NCI-H2227 (cell line): ENCODE results near the gene FAM78A.

Source experiments
- DNase-seq: peaks from one replicate; lab custom pipeline; 2025; ENCODE audit not compliant: unreplicated experiment; lab: John Stamatoyannopoulos, UW

The FAM78A gene

DNA sequence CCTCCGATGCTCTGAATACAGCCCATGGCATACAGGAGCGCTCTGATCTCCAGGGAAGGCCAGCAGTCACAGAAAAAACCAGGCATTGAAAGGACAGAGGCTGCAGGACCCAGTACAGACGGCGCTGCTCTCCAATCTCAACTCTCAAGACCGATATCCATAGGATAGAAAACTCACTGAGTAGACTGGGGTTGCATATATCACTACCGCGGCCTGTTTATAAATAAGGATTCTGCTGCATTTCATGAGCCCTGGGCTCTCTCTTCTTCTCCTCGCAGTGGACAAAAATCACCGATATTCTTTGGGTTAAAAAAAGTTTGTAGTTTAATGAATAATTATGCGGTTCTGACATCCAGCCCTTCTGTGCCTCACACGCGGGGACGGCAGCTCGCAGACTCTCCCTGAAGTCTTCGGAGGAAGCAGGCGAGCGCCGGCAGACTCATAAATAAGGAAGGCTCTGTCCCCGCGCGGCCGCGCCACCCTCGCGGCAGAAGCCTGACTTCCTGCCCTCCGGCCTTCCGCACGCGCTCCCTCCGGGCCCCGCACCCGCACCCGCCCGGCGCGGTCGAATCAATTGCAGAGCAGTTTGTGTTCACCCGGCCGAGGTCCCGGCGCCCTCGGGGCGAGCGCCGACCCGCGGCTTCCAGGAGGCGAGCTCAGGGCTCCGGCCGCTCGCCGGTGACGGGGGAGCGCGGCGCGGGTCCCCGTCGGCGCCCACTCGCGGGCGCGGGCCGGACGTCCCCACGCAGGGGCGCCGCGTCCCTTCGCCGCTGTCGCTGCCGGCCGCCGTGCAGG lies at the start of gene FAM78A:
Gene FAM78A, minus strand, starts transcription at position 417 of the 795 bp plus-strand sequence. Its CDS starts 331 bp downstream, at position 86.
- DNase-seq, result peak; percentile 4

DNA sequence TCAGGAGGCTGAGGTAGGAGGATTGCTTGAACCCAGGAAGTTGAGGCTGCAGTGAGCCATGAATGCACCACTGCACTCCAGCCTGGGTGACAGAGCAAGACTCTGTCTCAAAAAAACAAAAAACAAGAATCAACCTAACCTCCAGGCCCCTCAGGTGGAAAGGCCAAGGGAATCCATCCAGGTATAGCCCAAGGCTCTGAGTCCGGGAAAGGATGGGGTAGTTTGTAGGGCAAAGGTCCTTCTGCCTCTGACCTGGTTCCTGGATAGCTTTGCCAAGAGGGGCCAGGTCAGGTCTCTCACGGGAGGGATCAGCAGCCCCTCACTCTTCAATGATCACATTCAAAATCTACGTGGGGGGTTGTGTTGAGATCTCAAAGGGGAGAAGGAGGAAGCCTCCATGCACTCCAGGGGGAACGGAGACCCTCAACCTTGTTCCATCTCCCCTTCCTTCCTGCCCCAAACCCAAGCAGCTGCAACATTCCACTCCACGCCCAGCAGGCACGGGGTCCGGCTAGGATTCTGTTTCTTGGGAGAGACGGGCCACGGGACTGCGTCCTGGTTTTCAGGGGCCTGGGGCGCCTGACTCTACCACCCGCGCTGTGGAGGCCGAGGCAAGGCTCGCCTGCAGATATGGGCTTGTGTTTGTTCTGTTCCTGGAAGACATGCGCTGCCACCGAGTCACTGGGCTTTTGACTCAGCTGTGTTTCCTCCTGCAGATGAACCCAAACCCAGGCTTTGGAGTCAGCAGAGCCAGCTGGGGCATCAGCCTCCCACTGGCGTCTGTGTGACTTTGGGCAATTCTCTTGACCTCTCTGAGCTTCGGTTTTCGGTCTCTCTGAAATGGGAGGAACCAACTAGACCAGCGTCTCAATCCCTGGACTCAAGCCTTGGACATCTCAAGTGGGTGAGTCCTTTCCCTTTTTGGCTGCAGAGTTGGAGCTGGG lies 48.7 kb upstream of the FAM78A start:
- DNase-seq, result no peak

GRCh38 chr9:131323629-131324028 lies 47.3 kb upstream of the FAM78A start:
- DNase-seq, result no peak

DNA sequence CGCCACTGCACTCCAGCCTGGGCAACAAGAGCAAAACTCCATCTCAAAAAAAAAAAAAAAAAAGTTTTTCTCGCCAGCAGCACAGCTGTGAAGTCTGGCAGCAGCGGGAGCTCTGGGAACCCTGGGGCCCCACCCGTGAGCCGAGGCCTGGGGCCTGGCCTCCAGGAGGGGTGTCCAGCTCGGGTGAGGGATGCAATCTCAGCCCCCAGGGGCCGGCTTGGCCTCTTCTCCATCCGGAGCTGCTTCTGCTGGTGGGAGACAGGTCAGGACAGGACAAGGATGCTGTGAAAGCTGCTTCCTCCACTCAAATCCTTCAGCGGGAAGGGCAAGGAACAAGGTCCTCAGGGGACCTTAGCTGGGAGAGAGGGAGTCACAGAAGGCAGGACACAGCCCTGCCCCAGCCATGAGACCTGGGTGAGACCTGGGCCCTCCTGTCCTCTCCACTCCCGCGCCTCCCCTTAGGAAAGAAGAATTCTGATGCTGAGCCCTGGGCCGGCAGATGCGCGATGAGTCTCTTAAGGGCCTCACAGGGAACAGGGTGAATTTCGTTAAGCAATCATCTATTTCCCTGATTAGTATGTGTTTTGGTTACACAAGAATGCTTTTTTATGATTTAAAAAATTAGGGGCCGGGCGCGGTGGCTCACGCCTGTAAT lies 43.8 kb upstream of the FAM78A start:
- DNase-seq, result no peak

DNA sequence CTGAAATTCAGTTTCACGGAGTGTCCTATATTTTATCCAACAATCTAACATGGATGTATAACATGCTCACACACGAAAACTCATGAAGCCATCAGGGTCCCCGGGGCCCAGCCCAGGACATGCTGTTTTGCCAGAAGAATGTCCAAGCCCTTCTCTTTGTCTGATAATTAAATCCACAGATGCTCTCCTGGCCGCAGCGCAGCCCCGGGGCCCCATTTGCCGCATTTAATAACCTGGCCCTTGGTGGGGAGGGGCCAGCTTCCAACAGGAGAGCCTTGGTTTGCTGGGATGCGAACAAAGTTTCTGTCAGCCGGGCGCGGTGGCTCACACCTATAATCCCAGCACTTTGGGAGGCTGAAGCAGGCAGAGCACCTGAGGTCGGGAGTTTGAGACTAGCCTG lies 43.2 kb upstream of the FAM78A start:
- DNase-seq, result no peak

DNA sequence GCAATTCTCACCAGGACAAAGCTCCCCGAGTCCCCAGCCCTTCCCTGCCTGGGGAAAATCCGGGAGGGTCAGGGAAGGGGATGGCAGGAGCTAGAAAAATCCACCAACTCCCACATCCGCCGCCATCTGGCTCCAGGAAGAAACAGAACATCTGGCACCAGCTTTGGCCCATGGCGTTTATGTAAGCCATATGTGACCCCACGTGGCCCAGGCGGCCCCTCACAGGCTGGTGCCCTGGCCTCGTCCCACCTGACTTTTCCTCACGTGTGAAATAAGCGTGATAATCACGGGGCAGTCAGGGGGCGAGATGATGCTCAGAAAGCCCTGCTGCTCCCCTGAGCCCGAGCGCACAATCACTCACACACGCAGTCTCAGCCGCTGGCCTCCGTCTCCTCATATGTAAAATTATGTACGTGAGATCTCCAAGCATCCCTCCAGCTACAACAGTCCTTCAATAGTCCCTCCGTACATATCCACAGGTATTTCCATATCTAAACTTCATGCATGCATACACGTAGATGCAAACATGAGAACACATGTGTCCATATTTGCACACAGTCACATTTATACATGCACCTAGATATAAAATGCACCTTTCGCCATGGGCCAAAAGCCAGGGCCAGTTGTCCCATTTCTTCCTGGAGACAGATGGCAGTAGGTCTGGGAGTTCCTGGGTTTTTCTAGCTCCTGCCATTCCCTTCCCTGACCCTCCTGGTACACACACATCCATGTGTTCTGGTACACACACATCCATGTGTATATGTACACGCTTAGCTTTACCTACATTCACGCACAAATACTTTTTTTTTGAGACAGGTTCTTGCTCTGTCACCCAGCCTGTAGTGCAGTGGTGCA lies 42.1 kb upstream of the FAM78A start:
- no peak for DNase-seq

DNA sequence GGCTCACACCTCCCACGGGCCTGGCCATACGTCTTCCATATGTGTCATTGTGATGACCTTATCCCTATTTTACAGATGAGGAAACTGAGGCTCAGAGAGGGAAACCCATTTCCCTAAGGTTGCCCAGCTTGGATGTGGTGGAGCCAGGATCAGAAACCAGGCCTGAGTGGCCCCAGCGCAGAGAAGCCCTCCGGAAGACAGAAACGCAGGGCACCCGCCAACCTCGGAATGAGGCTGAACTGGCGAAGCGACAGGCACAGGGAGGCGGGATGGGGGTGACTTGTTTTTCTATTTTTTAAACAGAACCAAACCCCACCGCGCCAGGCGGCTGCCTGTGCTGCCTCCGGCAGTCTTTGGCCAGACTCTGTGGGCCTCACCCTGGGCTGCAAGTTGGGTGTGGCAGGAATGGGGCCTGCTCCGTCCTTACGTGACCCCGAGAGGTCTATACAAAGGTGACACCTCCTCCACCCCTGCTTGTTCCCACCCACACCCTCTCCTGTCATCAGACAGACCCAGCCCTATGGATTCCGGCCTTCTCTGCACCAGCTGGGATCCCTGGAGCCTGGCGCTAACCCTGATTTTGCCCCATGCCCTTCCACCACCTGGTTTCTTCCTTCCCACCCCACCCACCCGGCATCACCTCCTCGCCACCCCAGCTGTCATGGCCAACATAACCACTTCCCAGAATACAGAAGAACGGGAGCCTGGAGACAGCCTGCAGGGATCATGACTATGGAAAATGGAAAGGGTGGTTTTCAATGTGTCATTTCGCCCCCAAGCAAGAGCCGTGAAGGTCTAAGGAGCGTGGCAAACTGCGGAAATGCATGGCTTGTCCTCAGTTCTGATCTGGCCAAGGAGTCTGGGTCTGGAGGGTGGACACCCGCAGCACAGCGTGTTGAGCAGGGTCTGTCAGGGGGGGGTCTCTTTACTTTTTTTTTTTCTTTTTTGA lies 36.8 kb upstream of the FAM78A start:
- no peak for DNase-seq

- no peak for DNase-seq
Observed at GRCh38 chr9:131312246-131312645, 35.9 kb upstream of the FAM78A start.

DNA sequence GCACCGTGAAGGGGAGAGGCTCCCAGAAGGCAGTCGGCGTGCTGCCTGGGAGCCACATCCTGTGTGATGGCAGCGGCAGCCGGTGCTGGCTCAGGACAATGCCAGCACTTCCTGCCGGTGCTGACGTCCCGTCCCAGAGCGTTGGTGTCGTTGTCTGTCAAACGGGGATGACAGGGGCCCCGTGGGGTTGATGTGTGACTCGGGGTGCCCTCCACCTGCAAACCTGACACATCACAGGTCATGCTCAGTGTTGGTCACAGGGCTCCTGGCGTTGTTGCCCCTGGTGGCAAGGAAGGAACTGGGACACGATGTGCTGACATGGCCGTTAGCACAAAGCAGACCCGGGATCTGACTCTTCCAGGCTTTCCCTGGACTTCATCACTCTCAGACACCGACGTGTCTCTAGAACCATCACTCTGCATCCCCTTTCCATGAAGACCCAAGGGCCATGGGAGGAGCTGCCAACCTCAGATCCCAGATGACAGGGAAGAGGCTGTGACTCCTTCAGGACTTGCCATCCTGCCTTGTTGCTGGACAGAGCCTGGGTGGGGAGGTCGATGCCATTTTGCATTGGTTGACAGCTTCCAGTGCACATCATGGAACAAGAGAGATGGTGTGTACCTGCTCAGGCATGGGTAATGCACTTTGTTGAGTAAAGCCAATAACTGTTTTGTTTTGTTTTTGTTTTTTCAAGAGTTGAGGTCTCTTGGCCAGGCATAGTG lies 34.7 kb upstream of the FAM78A start:
- no peak for DNase-seq

DNA sequence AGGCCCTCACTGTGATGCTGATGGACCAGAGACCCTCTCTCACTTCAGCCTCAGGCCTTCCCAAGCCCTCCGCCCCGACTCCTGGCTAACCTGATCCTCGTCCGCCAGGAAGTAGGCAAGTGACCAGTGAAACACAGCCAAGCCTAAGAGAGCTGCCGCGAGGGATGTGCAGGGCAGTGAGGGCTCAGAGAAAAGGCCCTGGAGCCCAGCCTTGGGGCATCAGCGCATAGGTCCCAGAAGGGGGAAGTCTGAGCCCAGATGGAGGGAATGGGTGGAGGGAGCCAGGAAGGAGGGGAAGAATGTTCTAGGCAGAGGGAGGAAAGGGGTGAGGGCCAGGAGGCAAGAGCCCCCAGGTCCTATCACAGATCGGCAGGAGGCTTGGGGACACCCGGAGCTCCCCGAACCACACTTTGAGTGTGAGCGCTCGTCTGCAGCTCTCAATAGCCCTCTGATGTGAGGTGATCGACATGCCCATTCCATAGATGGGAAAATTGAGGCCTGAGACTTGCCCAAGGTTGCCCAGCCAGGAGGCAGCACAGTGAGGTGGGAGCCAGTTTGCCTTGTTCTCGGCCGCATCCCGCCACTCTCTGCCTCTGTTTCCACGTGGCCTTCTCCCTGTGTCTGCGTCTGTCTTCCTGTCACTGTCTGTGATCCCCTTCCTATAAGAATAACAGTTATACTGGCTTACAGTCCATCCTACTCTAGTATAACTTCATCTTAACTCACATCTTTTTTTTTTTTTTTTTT lies 33.4 kb upstream of the FAM78A start:
- DNase-seq, result no peak

- DNase-seq, result no peak
Observed at GRCh38 chr9:131308906-131309529, 32.7 kb upstream of the FAM78A start.

DNA sequence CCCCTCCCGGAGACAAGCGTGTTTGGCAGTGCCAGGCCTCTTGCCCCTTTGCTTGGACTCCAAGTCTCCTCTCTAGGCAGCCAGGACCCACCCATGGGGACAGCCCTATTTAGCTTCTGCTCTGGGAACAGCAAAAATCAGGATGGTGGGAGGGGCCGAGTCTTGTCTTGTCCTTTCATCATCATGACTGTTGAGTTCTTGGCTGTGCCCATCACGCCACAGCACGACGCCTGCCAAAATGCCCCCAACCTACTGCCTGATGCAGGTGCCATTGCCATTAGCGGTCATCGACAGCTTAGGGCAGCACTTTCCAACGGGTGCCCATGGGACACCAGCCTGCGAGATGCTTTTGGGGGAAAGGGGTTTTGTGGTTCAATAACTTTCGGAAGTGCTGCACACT lies 32.1 kb upstream of the FAM78A start:
- DNase-seq, result no peak

GRCh38 chr9:131307974-131308373 lies 31.7 kb upstream of the FAM78A start:
- no peak for DNase-seq

GRCh38 chr9:131306397-131307004 lies 30.2 kb upstream of the FAM78A start:
- no peak for DNase-seq

DNA sequence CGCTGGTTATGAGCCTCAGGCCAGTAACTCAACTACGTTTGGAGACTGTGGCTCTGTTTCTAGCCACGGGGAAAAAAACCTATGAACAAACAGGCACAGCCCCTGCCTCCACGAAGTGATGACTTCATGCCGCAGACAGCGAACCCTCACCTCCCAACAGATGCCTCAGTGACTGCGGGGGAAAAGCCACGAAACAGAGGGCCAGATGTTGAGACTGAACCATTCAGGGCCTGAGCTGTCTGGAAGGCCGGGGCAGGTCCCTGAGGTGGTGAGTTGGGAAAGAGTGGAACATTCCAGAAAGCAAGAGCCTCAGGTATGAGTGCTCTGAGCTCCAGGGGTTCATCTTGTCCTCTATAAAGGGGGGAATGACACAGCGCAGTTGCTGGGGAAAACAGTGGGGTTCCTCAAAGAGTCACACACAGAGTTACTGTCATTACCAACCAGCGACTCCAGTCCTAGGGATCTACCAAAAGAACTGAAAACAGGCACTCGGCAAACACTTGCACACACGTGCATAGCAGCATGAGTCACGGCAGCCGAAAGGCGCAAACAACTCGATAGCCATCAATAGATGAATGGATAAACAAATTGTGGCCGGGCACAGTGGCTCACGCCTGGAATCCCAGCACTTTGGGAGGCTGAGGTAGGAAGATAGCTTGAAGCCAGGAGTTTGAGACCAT lies 28.5 kb upstream of the FAM78A start:
- no peak for DNase-seq
